ENCODE results near the gene HOXA3. TPM values are rescaled to one million over a fixed set of nuclear protein-coding genes. Genes with fewer than 3 reads are reported as not detected.

The HOXA3 gene
- total RNA-seq, 1 experiment from 2014 or later: not detected

GRCh38 chr7:27162561-27163287 lies 10.3 kb upstream of the HOXA3 start:
- no peak for DNase-seq (ENCODE audit: low spot score)
- TF ChIP-seq RORB (CRISPR knock-in tag; IDR thresholded peaks at IDR 0.05) (no peak), ZNF317 (CRISPR knock-in tag; IDR thresholded peaks at IDR 0.05; ENCODE audit: borderline replicate concordance, low read depth) (no peak), AR (CRISPR knock-in tag; IDR thresholded peaks at IDR 0.05) (no peak), ETV6 (CRISPR knock-in tag; IDR thresholded peaks at IDR 0.05) (no peak), ATF1 (CRISPR knock-in tag; IDR thresholded peaks at IDR 0.05) (no peak), IRF1 (CRISPR knock-in tag; IDR thresholded peaks at IDR 0.05) (no peak), ATF2 (CRISPR knock-in tag; IDR thresholded peaks at IDR 0.05; ENCODE audit: borderline replicate concordance, low read depth) (no peak), ZNF512 (CRISPR knock-in tag; IDR thresholded peaks at IDR 0.05; ENCODE audit: borderline replicate concordance) (no peak), TP53 (CRISPR knock-in tag; IDR thresholded peaks at IDR 0.05) (no peak), HMGA2 (CRISPR knock-in tag; IDR thresholded peaks at IDR 0.05) (no peak), ATF6 (CRISPR knock-in tag; IDR thresholded peaks at IDR 0.05) (no peak), ZBTB43 (CRISPR knock-in tag; IDR thresholded peaks at IDR 0.05) (no peak), ZNF671 (CRISPR knock-in tag; IDR thresholded peaks at IDR 0.05) (no peak), ESRRA (CRISPR knock-in tag; IDR thresholded peaks at IDR 0.05; ENCODE audit: borderline replicate concordance) (no peak)
- Mint-ChIP-seq H3K27me3 (ENCODE audit: low read depth) (peaks cover 100% of the 10 kb centered on the region), H3K9me3 (no peaks in the 10 kb centered on the region), H3K36me3 (no peaks in the 10 kb centered on the region), H3K27ac (no peak overlapping the region), H3K4me1 (peaks cover 11% of the 10 kb centered on the region), H3K4me3 (no peak overlapping the region)
- ChIA-PET CTCF (interaction anchor here (1.6 to 3.1 kb wide), 6 partner anchors 11 to 480 kb away, joined by 5 to 74 read pairs (median 28); partner anchors contain the start of genes HOXA3 and HOXA6), POLR2A (no interaction called here)
- no peak for ATAC-seq

Data from WTC11 (cell line).